Activated T-helper 9 cell treated with anti-CD3 and anti-CD28 coated beads, Interleukin-2, amount 50 U/mL, for 16 hours (primary cell): ENCODE results near the gene APOM.

ENCODE experiments used
- DNase-seq: peaks from one replicate; pipeline ENCODE4 v3.0.0-alpha.2; 2020; ENCODE audit warnings: low read depth

APOM gene

DNA sequence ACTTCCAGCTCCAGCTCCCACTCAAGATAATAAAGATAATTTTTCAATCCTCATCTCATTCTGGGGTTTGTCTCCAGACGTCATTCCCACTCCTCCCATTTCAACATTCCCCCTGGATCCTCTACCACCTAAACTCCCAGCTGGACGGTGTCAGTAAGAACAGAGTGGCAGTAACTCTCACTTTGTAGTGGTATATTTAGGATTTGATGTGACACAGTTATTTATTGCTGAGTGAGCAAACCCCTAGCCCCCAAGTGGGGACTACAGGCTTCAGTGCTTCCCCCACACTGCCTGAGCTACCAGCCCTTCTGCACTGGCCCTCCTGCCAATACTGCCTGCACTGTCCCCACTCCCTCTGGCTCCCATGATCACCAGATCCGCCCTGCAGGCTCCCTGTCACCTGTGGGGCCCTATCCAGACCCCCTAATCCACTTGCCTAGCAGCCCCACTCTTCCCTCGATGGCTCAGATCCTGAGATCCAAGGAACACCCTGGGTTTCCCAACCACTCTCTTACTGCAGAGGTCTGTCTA, 2.5 kb downstream of the APOM start:
- DNase-seq: no peak

GRCh38 chr6:31658983-31659648, 3.4 kb downstream of the APOM start:
- no peak for DNase-seq

- DNase-seq: no peak
Observed at GRCh38 chr6:31659649-31660380, 4.1 kb downstream of the APOM start.

GRCh38 chr6:31660381-31661261, 4.9 kb downstream of the APOM start, which contains the start of gene C6orf47:
TSS of gene C6orf47 (minus strand) at chr6:31660778. CDS start at chr6:31659947, 831 bp downstream.
- peak; percentile 65 for DNase-seq

DNA sequence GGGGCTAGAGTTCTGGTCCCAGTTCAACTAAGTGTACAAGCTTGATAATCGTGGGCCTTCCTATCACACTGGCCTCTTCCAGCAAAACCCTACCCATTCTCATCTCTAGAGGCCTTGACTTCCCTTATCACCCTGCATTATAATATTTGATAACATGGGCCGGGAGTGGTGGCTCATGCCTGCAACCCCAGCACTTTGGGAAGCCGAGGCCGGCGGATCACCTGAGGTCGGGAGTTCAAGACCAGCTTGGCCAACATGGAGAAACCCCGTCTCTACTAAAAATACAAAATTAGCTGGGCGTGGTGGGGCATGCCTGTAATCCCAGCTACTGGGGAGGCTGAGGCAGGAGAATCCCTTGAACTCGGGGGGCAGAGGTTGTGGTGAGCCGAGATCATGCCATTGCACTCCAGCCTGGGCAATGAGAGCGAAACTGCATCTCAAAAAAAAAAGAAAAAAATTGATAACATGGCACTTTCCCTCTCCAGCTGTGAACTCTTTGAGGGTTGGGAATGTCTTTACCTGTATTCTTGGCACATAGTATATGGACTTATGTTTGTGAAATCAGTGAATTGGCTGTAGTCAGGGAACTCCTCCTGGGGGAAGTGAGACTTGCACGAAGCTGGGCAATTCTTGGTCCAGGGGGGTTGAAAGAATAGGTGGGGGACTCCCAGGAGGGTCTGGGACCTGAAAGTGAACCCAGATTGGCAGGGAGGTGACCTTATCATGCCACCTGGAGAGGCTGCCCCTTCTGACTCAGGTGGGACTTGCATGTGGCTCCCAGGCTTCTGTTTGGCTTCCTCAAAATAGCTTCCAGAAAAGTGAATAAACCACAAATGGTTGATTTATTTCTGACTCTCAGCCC, 5.8 kb downstream of the APOM start:
- DNase-seq: no peak

GRCh38 chr6:31662124-31662723, 6.5 kb downstream of the APOM start:
- DNase-seq: no peak

DNA sequence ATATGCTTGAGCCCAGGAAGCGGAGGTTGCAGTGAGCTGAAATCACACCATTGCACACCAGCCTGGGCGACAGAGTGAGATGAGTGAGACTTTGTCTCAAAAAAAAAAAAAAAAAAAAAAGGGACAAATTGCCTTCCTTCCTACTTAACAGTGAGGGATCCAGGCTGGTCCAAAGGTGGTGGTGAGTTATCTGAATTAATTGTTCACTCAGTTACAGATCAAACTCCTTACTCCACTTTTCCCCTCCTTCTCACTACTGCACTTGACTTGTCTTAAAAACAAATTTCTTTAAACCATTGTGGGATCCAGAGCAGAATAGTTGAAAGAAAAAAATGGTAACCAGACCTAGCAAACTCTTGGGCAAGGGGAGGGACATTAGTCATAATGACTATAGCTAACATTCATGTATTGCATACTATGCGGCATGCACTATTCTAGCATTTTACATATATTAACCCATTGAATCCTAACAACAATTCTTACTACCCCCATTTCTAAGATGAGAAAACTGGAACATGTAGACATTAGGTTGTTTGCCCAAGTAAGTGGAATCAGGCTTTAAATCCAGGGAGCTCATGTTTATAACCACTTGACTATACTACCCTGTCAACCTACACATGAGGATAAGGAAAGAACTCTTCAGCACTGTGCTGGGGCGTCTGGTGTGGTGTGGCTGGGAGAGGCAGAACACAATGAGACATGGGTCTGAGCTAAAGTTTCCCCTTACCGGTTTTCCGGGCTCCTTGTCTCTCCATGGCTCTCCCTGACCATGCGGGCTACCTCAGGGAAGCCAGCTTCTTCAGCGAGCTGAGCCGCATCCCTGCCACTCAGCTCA, 7.6 kb downstream of the APOM start:
- DNase-seq: no peak

- no peak for DNase-seq
Observed at GRCh38 chr6:31663961-31664789, 8.5 kb downstream of the APOM start.

- DNase-seq: peak; percentile 83
Observed at GRCh38 chr6:31664790-31665500, 9.3 kb downstream of the APOM start, which contains the start of gene GPANK1. TSS of gene GPANK1 (minus strand) at chr6:31664997. CDS start at chr6:31664478, 519 bp downstream.

DNA sequence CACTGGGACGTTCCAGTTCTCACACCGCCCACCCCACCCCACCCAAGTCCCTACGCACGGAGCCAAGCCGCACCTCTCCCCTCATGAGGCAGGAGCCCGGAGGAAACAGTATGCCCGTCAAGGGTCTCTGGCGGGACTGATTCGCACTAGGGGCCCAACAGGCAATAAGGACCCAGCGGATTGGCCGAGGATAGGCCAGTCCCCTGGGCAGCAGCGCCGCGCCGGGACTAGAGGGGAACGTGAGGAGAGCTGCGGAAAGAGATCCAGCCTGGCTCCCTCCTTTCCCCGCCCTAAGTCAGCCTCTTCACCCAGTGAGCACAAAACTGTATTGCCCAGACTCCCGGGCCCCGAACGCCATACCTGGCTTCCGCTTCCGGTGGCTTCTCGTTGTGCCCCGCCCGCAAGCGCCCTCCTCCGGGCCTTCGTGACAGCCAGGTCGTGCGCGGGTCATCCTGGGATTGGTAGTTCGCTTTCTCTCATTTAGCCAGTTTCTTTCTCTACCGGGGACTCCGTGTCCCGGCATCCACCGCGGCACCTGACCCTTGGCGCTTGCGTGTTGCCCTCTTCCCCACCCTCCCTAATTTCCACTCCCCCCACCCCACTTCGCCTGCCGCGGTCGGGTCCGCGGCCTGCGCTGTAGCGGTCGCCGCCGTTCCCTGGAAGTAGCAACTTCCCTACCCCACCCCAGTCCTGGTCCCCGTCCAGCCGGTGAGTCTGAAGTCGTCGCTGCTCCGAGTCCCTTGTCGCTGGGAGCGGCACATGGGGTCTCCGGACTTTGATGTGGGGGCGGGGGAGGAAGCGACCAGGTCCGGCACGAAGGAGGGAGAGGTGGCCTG, 10.0 kb downstream of the APOM start, which contains the start of gene CSNK2B:
Gene CSNK2B (plus strand): TSS at position 580 of the 836 bp plus-strand sequence. CDS start 752 bp downstream, outside the sequence.
- DNase-seq: peak; percentile 98

GRCh38 chr6:31666337-31666965, 10.8 kb downstream of the APOM start:
- no peak for DNase-seq

- no peak for DNase-seq
Observed at GRCh38 chr6:31669676-31670075, 14.0 kb downstream of the APOM start, which contains the start of gene LY6G5B. TSS of gene LY6G5B (plus strand) at chr6:31669976. CDS start at chr6:31670951, 975 bp downstream.

DNA sequence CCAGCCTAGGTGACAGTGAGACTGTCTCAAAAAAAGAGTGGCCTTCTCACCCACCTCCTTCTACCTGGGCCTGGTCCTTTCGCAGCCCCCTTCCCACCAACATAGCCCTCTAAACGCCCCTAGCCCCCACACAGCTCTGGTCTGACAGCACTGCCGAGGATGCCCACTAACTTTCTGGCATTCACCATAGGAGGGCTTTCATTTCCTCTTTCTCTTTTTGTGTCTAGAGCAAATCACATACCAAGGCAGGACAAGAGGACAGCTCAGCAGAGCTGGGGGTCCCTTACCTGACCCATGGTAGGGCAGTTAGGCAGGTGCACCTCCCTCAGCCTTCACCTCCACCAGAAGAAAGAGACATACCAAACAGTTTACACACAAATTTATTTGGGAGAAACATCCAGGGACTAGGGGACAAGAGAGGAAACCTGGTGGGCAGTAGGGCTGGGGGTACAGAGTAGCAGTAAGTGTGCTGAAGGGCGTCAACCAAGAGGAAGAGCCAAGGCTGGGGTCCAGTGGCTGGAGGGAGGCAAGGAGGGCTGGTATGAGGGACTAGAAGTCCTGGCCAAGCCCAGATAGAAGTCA, 20.7 kb downstream of the APOM start:
- no peak for DNase-seq

GRCh38 chr6:31676904-31677303, 21.2 kb downstream of the APOM start:
- no peak for DNase-seq

- no peak for DNase-seq
Observed at GRCh38 chr6:31677955-31678354, 22.3 kb downstream of the APOM start.
